GM12878 (cell line): ENCODE data around the gene CCDC102B. TPM values are rescaled to one million over a fixed set of nuclear protein-coding genes. Genes with fewer than 3 reads are reported as not detected.
A peak's percentile ranks its signal among the peaks of the same experiment; 100 is the strongest.

Experiments used
- ATAC-seq: fragments of 200-7000 bp; cut with Tn5 transposase; 3 replicates; pipeline ENCODE4 v1.9.1; 2020; ENCODE audit warnings: mild to moderate bottlenecking, moderate library complexity
- BruUV-seq: library from RNA; stranded (reverse); fragments of 400-500 nt; replicated peaks from 2 replicates; lab custom pipeline; 2021; lab: Mats Ljungman, UMichigan
- CTCF ChIA-PET: fragments of 300-600 bp; sonication (Branson Sonifier 250); formaldehyde crosslinking; extraction: SDS; loops from one replicate; lab custom pipeline; 2021; ENCODE audit warnings: inconsistent platforms; lab: Yijun Ruan, JAX
- POLR2A ChIA-PET: fragments of 350-600 bp; formaldehyde crosslinking; extraction: SDS; loops from one replicate; lab custom pipeline; 2021; ENCODE audit warnings: inconsistent platforms; lab: Charles Lee
- RAD21 ChIA-PET: fragments of 300-600 bp; sonication (Branson Sonifier 250); formaldehyde crosslinking; loops from one replicate; lab custom pipeline; 2023; ENCODE audit warnings: antibody characterized with exemption; ENCODE audit not compliant: unreplicated experiment; lab: Charles Lee
- SMC1A ChIA-PET: fragments of 300-600 bp; sonication (Branson Sonifier 250); formaldehyde crosslinking; loops from one replicate; lab custom pipeline; 2023; ENCODE audit not compliant: unreplicated experiment, uncharacterized antibody; lab: Charles Lee
- DNase-seq: peaks from one replicate; pipeline ENCODE4 v3.0.0-alpha.2; 2011; ENCODE audit warnings: low read depth, low spot score
- FAIRE-seq: peaks from 3 replicates; lab custom pipeline; 2011; peaks lifted over from hg19 to GRCh38; lab: Jason Lieb, UNC
- H2AFZ ChIP-seq: 2 replicates; pipeline ENCODE4 v1.6.0; 2011; ENCODE audit warnings: low read depth, low read length, control low read depth; ENCODE audit not compliant: control insufficient read depth
- H3K27ac ChIP-seq: 2 replicates; pipeline ENCODE4 v1.5.1; 2011; ENCODE audit warnings: control low read depth; ENCODE audit not compliant: control insufficient read depth, insufficient read depth
- H3K27me3 ChIP-seq, 2 experiments: replicated peaks in 1 of 2; 2 replicates each; pipeline versions ENCODE4 v1.6.0 to v1.6.1; 2011; ENCODE audit warnings: low read length in 1 of 2; ENCODE audit not compliant: control insufficient read depth in 2 of 2, insufficient read depth in 2 of 2
- H3K36me3 ChIP-seq, 2 experiments: 2 replicates each; pipeline ENCODE4 v1.5.1; 2011; ENCODE audit warnings: low read length in 1 of 2; ENCODE audit not compliant: control insufficient read depth in 2 of 2, insufficient read depth in 2 of 2
- H3K4me1 ChIP-seq: 2 replicates; pipeline ENCODE4 v1.6.1; 2011; ENCODE audit warnings: mild to moderate bottlenecking, low read length, moderate library complexity, mixed read lengths; ENCODE audit not compliant: control insufficient read depth, insufficient read depth
- H3K4me2 ChIP-seq: 2 replicates; pipeline ENCODE4 v1.6.0; 2011; ENCODE audit warnings: control low read depth; ENCODE audit not compliant: control insufficient read depth, insufficient read depth
- H3K4me3 ChIP-seq: fragments of 200-600 bp; sonication (generic); 2 replicates; pipeline ENCODE4 v1.5.1; 2016
- H3K79me2 ChIP-seq: 2 replicates; pipeline ENCODE4 v1.6.0; 2011; ENCODE audit warnings: low read length; ENCODE audit not compliant: control insufficient read depth, insufficient read depth
- H3K9ac ChIP-seq: 2 replicates; pipeline ENCODE4 v1.8.0; 2011; ENCODE audit warnings: low read length, control low read depth, mixed read lengths; ENCODE audit not compliant: control insufficient read depth, insufficient read depth
- H3K9me3 ChIP-seq: replicated peaks from 3 replicates; pipeline ENCODE4 v1.5.1; 2011; ENCODE audit warnings: mild to moderate bottlenecking, low read length; ENCODE audit not compliant: control insufficient read depth, insufficient read depth
- H4K20me1 ChIP-seq: 2 replicates; pipeline ENCODE4 v1.6.0; 2011; ENCODE audit not compliant: control insufficient read depth, insufficient read depth
- BCL11A ChIP-seq: IDR thresholded peaks from 2 replicates; pipeline ENCODE4 v1.6.1; 2011; ENCODE audit warnings: low read depth, low read length
- BHLHE40 ChIP-seq, 2 experiments: fragments of 450-650 bp in 1 of 2; IDR thresholded peaks; 2 replicates each; pipeline ENCODE4 v1.6.1; 2011 to 2017; ENCODE audit warnings: low read depth in 2 of 2, borderline replicate concordance in 1 of 2, improper control_type of control experiment in 1 of 2, low read length in 1 of 2, mild to moderate bottlenecking in 1 of 2
- CEBPB ChIP-seq, 2 experiments: fragments of 150-350 bp in 1 of 2; IDR thresholded peaks; 2 replicates each; pipeline ENCODE4 v1.6.1; 2012 to 2014; ENCODE audit warnings: low read depth in 2 of 2, low read length in 2 of 2, borderline replicate concordance in 1 of 2, inconsistent platforms in 1 of 2
- JUNB ChIP-seq: IDR thresholded peaks from 2 replicates; pipeline ENCODE4 v1.6.1; 2016; ENCODE audit warnings: antibody characterized with exemption, mild to moderate bottlenecking
- JUND ChIP-seq: IDR thresholded peaks from 2 replicates; pipeline ENCODE4 v1.6.1; 2012; ENCODE audit warnings: low read depth, mild to moderate bottlenecking, low read length, improper control_type of control experiment, moderate library complexity
- LARP7 ChIP-seq: fragments of 450-650 bp; IDR thresholded peaks from 2 replicates; pipeline ENCODE4 v1.6.1; 2017; ENCODE audit warnings: mild to moderate bottlenecking
- NR2F1 ChIP-seq: fragments of 450-650 bp; conservative IDR thresholded peaks from 2 replicates; pipeline ENCODE4 v1.6.1; 2017; ENCODE audit warnings: mild to moderate bottlenecking
- PAX5 ChIP-seq: IDR thresholded peaks from 2 replicates; pipeline ENCODE4 v1.6.1; 2011; ENCODE audit warnings: low read depth, low read length, borderline replicate concordance
- PKNOX1 ChIP-seq: fragments of 450-650 bp; IDR thresholded peaks from 2 replicates; pipeline ENCODE4 v1.6.1; 2016; ENCODE audit warnings: mild to moderate bottlenecking
- RAD51 ChIP-seq: fragments of 450-650 bp; IDR thresholded peaks from 2 replicates; pipeline ENCODE4 v1.6.1; 2016; ENCODE audit warnings: moderate library complexity, mild to moderate bottlenecking, inconsistent platforms
- SMARCA5 ChIP-seq: fragments of 450-650 bp; IDR thresholded peaks from 2 replicates; pipeline ENCODE4 v1.6.1; 2017; ENCODE audit warnings: mild to moderate bottlenecking
- SUZ12 ChIP-seq: fragments of 200-600 bp; sonication (generic); IDR thresholded peaks from one replicate; pipeline ENCODE4 v1.6.1; 2018; ENCODE audit warnings: antibody characterized with exemption, mild to moderate bottlenecking; ENCODE audit not compliant: unreplicated experiment
- ZNF217 ChIP-seq: fragments of 450-650 bp; IDR thresholded peaks from 2 replicates; pipeline ENCODE4 v1.6.1; 2017; ENCODE audit warnings: antibody characterized with exemption, mild to moderate bottlenecking
- WGBS: methylation state at CpG from one replicate; pipeline ENCODE4 v1.1.6; 2016; ENCODE audit warnings: low lambda C conversion rate; ENCODE audit not compliant: insufficient replicate concordance, insufficient coverage; ENCODE audit errors: missing lambda C conversion rate; 5-methylcytosine and 5-hydroxymethylcytosine counted together
- in situ Hi-C: fragments of 300-500 bp; cut with MboI; formaldehyde crosslinking; loops from 9 replicates; pipeline ENCODE4 v1.14.3; 2018; ENCODE audit warnings: mixed read lengths
- intact Hi-C: fragments of 100-400 bp; cut with micrococcal nuclease; formaldehyde crosslinking; loops from one replicate; pipeline ENCODE4 v1.14.2; 2022; ENCODE audit not compliant: unreplicated experiment
- polyA plus RNA-seq, 11 experiments: library from polyadenylated mRNA; depleted of rRNA in 4 of 11; unstranded in 6 of 11; stranded (reverse) in 5 of 11; fragments of >200 nt; fragmentation: Nextera tagmentation in 4 of 11; fragmentation: Illumina TruSeq in 1 of 11; extraction: Ambion mirVana in 4 of 11; extraction: Trizol in 1 of 11; gene quantifications; 1 replicate in 1 of 11; 2 replicates in 10 of 11; pipeline versions ENCODE4 v1.2.1 to v1.2.3, GENCODE V29; 2011 to 2016; ENCODE audit warnings: inconsistent platforms in 2 of 11, missing spikeins in 2 of 11, low read depth in 1 of 11
- total RNA-seq, 4 experiments: library from RNA; depleted of rRNA in 3 of 4; stranded (reverse); fragments of >200 nt in 3 of 4; fragmentation: Illumina TruSeq in 1 of 4; extraction: Trizol in 1 of 4; gene quantifications; 2 replicates each; pipeline versions ENCODE4 v1.2.1 to v1.2.3, GENCODE V29; 2013 to 2021

The CCDC102B gene
- total and polyA plus RNA-seq, 10 of the 15 experiments (the other 5 are each of a cell fraction or from before 2014, with no cell fraction given), result 2.7 to 4.7 (median 3.3) TPM

DNA sequence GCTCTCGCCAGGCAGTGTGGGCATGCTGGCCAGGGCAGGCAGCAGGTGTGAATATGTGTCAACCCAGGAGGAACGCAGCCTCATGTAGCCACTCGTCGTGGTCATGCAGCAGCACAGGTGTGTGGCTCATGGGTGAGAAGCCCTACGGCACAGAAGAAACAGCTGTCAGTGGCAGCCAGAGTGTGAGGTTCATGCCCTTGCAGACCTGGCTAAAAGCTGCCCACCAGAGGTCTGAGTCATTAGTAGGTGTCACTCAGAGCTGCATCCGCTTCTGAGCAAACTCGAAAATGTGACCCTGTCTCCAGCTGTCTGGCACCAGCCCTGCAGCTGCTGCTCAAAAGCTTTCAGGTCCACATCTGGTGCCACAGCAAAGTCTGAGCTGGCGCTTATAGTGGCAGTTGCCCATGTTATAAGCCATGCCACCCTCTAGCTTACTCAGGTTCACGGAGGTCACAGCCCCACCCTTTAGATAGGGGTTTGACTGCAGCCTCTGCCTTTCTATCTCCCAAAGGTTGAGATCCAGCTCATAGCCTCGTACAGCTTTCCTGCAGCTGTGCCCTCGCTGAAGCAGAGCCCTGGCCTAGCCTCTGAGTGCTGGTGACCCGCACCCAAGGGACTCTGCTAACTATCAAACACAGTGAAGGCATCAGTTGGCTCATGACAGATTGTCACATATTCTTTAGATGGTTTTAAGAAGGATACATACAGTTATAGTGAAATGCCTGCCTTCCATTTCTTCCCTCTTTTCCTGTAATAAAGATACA, 195.0 kb downstream of the CCDC102B start (continued):
- TF ChIP-seq PKNOX1, result peak; percentile 78
- peak in 1 of 2 experiments; percentile 57; a peak in 2 of 4 replicates for TF ChIP-seq BHLHE40 (IDR thresholded peaks at IDR 0.05; ENCODE audit: borderline replicate concordance in 1 of 2, low read depth in 2 of 2, low read length in 1 of 2)
- no peak for TF ChIP-seq PAX5
- peak; percentile 38; the same call in 1 of the 2 replicates for TF ChIP-seq LARP7

DNA sequence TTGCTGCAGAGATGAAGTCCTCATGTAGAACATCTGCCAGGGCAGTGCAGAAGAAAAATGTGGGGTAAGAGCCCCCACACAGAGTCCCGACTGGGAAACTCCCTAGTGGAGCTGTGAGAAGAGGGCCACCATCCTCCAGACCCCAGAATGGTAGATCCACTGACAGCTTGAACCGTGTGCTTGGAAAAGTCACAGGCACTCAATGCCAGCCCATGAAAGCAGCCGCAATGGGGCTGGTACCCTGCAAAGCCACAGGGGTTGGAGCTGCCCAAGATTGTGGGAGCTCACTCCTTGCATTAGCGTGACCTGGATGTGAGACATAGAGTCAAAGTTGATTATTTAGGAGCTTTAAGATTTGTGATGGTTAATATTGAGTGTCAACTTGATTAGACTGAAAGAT, 197.8 kb downstream of the CCDC102B start:
- H3K36me3 ChIP-seq, result no peaks in the 10 kb centered on the region
- in situ Hi-C loops (no loop called here), intact Hi-C loops (no loop called here)
- H2AFZ ChIP-seq, result no peak overlapping the region
- ATAC-seq (no peak), DNase-seq (no peak), FAIRE-seq (no peak)
- H3K4me3 ChIP-seq, result no peak overlapping the region
- TF ChIP-seq SMARCA5 (no peak), JUNB (no peak), ZNF217 (no peak), SUZ12 (no peak), RAD51 (no peak), NR2F1 (no peak), JUND (no peak), CEBPB (IDR thresholded peaks at IDR 0.05; ENCODE audit: borderline replicate concordance in 1 of 2, low read depth in 2 of 2, low read length in 2 of 2) (no peak), BCL11A (no peak)
- no peak overlapping the region for H3K4me2 ChIP-seq
- H4K20me1 ChIP-seq, result no peaks in the 10 kb centered on the region
- ChIA-PET CTCF (interaction anchor here (0.6 kb wide), 1 partner anchor 146 kb away, joined by 3 read pairs; no protein-coding TSS in a partner anchor), RAD21 (no interaction called here), POLR2A (no interaction called here), SMC1A (interaction anchor here (0.8 kb wide), 1 partner anchor 70 kb away, joined by 3 read pairs; no protein-coding TSS in a partner anchor)
- WGBS, result 26% methylated on average over 3 of the region's 4 CpGs
- no peaks in the 10 kb centered on the region for H3K79me2 ChIP-seq
- H3K27ac ChIP-seq, result no peak overlapping the region
- H3K9me3 ChIP-seq, result no peaks in the 10 kb centered on the region
- H3K27me3 ChIP-seq, result no peaks in the 10 kb centered on the region
- no peaks in the 10 kb centered on the region for H3K4me1 ChIP-seq
- no peak overlapping the region for H3K9ac ChIP-seq
- BruUV-seq, result no TSS peak
